KOPT-K1 (cell line): ENCODE results near the gene TMEM129.
A peak's percentile ranks its signal among the peaks of the same experiment; 100 is the strongest.

Experiments used
- H3K27ac ChIP-seq: fragments of 200-600 bp; sonication (generic); 2 replicates; pipeline ENCODE4 v1.5.1; 2016; ENCODE audit warnings: antibody characterized with exemption, mild to moderate bottlenecking, low read depth, low read length; ENCODE audit not compliant: poor library complexity, severe bottlenecking
- H3K36me3 ChIP-seq: fragments of 200-600 bp; sonication (generic); 2 replicates; pipeline ENCODE4 v1.5.1; 2017; ENCODE audit warnings: antibody characterized with exemption, mild to moderate bottlenecking, low read length, moderate library complexity; ENCODE audit not compliant: insufficient read depth
- H3K9me3 ChIP-seq: fragments of 200-600 bp; sonication (generic); 2 replicates; pipeline ENCODE4 v1.5.1; 2017; ENCODE audit warnings: antibody characterized with exemption, low read length, mild to moderate bottlenecking; ENCODE audit not compliant: insufficient read depth, poor library complexity, severe bottlenecking

TMEM129 gene

DNA sequence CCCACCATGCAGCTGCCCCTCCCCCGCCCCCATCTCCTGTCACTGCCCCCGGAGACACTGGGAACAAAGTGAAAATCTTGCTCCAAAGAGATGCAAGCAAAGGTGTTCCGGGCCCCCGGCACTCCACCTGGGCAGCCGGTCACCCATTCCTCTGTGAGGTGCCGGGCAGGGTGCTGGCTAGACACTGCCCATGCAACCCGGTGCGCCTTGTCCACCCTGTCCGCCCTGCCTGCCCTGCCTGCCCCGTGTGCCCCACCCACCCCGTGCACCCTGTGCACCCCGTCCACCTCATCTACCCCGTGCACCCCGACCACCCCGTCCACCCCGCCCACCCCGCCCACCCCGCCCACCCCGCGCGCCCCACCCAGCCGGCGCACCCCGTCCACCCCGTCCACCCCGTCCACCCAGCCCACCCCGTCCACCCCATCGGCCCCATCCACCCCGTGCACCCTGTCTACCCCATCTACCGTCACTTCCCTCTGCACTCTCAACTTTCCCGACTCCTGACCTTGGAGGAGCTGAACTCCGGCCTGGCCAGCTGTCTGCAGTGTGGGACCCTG is 40.1 kb upstream of the TMEM129 start:
- no peak overlapping the region for H3K27ac ChIP-seq
- no peaks in the 10 kb centered on the region for H3K36me3 ChIP-seq
- no peaks in the 10 kb centered on the region for H3K9me3 ChIP-seq

DNA sequence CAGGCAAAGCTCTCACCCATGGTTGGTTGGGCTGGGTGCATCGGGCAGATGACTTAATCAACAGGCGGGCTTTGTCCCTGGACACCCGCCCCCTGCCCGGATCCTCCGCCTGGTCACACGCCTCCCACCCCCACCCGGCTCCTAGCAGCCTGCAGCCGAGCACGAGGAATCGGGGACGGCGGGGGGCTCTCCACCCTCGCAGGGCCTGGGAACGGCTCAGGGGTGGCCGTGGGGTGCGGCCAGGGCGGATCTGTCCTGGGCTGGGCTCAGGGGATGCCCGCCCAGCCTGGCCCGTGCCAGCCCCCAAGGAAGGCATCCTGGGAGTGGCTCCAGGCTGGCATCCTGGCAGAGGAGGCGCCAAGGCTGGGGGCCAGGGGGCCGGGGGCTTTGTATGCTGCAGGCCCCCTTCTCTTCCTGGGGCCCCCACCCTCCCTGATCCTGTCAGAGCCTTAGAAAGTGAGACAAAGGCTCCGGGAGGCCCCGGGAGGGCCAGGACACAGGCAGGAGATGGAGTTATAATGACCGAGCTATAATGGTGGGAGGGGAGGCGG is 39.5 kb upstream of the TMEM129 start:
- Histone ChIP-seq H3K27ac (no peak overlapping the region), H3K36me3 (no peaks in the 10 kb centered on the region), H3K9me3 (no peaks in the 10 kb centered on the region)

DNA sequence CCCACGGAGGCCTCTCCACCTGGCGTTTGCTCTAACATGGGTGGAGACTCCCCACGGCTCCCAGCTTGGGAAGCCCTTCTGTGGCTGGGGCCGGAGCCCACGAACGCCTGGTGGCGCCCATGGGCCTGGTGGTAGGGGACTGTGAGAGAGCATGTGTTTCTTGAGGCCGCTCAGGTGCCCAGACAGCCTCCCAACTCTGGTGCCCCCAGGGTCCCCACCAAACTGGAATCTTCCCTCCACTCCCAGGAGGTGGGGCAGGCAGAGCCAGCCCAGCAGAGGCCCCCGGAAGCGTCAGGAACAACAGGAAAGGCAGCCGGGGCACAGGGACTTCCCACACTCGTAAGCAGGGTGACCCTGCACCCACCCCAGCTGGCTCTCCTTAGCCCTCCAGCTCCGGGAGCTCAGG is 38.7 kb upstream of the TMEM129 start:
- H3K36me3 ChIP-seq: no peaks in the 10 kb centered on the region
- H3K9me3 ChIP-seq: no peaks in the 10 kb centered on the region
- no peak overlapping the region for H3K27ac ChIP-seq

DNA sequence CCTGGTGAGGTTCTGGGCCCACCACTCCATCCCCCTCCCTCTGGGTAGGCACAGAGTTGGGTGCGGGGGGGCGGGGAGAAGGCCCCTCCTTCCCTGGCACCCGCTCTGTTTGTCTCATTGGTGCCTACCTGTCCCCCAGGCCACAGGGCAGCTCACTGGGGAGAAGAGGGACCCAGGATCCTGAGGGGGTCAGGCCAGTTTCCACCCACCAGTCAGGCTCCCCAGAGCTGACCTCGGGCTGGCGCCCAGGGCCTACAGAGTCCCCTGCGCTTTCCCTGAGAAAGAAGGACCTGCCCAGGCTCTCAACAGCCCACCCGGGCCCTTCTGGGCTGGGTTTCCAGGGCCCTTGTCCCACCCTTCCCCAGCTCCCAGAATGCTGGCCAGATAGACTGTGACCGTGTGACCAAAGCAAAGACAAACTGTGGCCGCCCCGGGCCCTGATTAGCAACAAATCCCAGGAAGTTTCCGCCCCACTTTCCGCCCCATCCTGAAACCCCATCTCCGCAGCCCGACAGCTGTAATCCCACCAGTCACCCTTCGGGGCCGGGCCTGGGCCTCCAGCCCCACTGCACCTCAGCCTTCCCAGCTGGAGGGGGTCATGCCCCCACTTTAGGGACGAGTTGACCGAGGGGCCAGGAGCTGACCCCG is 38.2 kb upstream of the TMEM129 start:
- Histone ChIP-seq H3K9me3 (no peaks in the 10 kb centered on the region), H3K36me3 (no peaks in the 10 kb centered on the region), H3K27ac (no peak overlapping the region)

DNA sequence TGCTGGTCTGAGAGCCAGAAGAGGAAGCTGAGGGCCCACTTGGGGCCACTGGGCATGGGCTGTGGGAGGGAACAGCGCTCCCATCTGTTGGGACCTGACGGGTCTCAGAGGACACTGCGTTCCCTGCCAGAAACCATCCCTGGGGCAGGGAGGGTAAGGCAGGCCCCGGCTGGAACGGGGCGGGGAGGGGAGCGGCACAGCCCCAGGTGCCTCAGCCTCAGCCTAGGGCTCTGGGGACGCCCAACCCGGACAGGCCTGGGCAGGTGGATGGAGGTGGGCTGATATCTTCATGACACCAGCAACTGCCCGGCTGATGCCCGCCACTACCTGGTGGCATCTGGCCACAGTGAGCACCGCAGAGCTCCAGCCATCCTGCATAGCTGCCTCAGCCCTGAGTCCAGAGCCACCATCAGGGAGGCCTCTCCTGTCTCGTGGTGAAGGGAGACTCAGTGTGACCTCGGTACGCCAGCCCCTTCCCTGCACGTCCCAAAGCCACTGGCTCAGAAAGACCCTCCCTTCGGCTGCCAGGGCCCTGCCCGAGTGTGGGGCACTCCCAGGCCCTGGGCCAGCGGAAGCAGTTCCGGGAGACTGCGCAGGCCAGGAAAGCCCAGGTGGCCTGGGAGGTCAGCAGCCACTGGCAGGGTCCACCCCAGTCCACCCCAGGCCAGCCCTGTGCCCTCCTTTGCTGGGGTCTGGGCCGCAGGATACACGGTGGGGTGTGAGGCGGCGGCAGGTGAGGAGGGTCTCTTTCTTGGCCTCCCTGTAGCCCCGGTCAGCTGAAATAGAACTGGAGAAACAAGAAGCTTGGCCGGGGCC is 37.4 kb upstream of the TMEM129 start:
- no peak overlapping the region for H3K27ac ChIP-seq
- H3K36me3 ChIP-seq: no peaks in the 10 kb centered on the region
- H3K9me3 ChIP-seq: no peaks in the 10 kb centered on the region

DNA sequence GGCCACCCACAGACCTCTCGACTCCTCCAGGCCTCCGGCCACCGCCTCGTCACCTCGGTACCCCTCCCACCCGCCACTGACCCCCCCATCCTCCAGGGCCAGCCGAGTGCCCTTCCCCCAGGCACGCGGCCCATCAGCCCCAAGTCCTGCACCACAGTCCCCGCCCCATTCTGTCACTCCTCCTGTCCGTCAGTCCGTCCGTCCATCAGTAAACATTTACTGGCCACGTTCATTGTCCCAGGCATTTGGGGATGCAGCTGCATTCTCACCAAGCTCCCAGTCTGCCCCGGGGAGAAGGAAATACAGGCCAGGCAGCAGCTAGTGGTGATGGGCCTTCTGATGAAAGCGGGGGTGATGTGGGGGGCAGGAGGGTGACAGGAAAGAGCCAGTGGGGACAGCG is 36.7 kb upstream of the TMEM129 start:
- H3K36me3 ChIP-seq: no peaks in the 10 kb centered on the region
- no peaks in the 10 kb centered on the region for H3K9me3 ChIP-seq
- no peak overlapping the region for H3K27ac ChIP-seq

DNA sequence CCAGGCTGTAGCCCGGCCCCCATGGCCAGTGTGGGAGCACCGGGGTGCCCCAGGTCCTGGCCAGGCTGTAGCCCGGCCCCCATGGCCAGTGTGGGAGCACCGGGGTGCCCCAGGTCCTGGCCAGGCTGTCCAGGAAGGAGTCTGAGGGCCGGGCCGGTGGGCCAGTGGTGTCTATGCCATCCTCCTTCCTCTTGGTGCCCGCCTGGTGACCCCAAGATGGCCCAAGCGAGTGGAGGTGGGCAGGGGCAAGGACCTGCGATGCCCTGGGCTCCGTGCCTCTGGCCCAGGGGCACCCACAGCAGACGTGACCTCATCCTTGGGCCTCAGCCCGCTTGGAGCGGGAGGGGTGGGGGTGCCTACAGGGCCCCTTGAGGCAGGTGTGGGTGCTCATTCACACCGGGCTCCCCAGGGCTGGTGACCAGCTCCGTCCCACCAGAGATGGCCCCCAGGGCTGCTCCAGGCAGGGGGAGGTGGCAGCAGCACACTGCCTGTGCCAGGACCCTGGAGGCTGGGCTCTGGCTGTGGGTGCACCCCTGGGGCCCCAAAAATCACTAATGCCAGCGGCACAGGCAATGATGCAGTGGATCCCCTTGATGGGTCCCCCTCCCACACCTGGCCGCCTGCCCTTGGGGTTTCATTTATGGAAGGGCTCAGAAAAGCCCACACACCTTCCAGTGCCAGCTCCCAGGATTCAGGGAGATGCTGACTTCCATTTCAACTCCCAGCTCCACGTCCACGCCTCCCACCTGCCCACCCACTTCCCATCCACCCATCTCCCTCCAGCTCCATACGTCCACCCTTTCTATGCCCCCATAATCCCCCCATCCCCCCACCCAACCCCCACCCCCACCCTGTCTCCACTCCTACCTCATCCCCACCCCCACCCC is 36.0 kb upstream of the TMEM129 start:
- no peaks in the 10 kb centered on the region for H3K9me3 ChIP-seq
- H3K27ac ChIP-seq: no peak overlapping the region
- no peaks in the 10 kb centered on the region for H3K36me3 ChIP-seq

DNA sequence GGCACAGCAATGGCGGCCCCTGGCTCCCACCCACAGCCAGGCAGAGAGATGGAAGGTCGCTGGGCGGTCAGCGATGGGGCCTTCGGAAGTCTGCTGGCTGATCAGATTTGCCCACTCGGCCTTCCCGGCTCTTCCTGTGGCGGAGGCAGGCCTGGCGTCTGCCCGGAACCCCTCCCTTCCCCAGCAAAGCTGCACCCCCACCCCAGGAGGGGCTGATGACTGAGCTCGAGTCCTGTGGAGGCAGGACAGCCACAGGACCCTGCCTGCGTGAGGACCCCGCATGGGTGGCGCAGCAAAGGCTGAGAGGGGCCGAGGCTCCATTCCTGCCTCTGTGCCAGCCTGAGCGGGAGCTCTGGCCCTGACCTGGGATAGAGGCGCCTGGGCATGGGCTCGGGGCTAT is 35.0 kb upstream of the TMEM129 start:
- no peak overlapping the region for H3K27ac ChIP-seq
- no peaks in the 10 kb centered on the region for H3K9me3 ChIP-seq
- no peaks in the 10 kb centered on the region for H3K36me3 ChIP-seq

DNA sequence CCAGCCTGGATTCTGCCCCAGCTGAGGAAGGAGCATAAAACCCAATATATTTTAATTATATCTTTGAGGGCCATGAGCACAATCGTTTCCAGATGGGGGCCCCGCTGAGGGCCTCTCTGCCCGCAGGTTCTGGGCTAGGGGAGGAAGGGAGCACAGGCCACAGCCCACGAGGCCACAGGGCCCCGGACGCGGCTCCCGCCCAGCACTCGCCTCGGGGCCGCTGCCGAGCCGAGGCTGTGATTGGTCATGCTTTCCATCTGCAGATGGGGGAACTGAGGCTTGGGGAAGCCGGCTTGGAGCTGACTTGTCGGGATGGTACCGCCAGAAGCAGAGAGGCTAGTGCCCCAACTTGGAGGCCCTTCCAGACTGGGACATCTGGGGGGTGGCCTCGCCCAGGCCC is 34.2 kb upstream of the TMEM129 start:
- H3K27ac ChIP-seq: no peak overlapping the region
- H3K9me3 ChIP-seq: no peaks in the 10 kb centered on the region
- no peaks in the 10 kb centered on the region for H3K36me3 ChIP-seq

DNA sequence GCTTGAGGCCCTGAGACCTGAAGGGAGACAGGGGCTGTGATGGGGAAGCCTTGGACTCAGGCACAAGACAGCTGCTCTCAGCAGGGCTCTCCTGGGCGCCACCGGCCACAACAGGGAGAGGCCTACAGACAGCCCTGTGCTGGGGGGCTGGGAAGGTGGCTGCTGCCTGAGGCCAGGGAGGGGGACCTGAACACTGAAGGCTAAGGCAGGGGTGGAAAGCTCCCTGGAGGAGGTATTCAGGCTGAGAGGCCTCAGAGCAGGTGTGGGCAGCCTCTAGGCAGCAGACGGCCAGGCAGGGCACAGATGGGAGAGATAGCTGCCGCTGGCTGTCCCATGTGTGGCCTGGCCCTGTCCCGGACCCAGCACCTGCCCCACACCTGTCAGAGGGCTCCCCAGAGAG is 33.2 kb upstream of the TMEM129 start:
- Histone ChIP-seq H3K9me3 (no peaks in the 10 kb centered on the region), H3K27ac (no peak overlapping the region), H3K36me3 (no peaks in the 10 kb centered on the region)

DNA sequence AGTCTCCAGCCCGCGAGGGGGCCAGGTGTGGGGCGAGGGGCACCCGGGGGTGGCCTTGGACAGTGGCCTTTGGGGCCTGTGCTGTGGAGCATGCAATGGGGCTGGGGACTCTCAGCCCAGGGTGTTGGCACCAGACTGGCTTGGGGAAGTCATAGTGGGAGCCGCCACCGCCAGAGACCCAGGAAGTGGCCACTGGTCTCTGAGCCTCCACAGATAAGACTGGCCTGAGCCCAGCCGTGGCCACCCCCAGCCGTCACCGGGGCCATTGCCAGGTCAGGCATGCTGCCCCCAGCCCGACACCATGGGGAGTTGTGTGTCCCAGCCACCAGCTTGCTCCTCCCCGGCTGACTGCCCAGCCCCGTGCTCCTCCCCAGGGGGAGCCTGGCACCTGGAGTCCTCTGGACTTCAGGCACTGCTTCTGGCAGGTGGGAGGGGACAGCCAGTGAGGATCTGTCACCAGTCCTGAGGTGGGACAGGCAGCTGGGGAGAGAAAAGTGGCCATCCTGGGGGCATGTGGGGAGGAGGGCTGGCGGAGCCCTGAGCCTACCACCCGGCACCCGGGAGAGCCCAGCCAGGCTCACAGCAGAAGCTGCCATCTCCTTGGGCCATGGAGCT is 32.7 kb upstream of the TMEM129 start:
- Histone ChIP-seq H3K27ac (no peak overlapping the region), H3K36me3 (no peaks in the 10 kb centered on the region), H3K9me3 (no peaks in the 10 kb centered on the region)

DNA sequence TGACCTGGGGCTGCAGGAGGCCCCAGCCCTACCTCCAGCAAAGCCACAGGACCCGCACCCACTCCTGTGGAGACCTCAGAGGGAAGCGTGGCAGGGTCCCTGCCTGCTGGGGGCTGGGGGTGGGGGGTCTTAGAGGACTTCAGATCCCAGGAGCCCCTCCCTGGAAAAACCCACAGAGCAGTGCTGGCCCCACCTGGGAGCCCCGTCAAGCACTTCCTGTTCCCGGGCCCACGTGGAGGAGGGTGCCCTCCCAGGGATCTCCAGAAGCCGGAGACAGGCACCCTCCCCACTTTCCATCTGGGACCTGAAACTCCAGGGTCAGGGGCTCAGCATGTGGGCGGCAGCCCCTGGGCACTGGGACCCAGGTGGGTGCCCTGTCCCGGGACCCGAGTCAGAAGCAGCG is 32.2 kb upstream of the TMEM129 start:
- Histone ChIP-seq H3K9me3 (no peaks in the 10 kb centered on the region), H3K36me3 (no peaks in the 10 kb centered on the region), H3K27ac (peak overlapping the region; percentile 54)

DNA sequence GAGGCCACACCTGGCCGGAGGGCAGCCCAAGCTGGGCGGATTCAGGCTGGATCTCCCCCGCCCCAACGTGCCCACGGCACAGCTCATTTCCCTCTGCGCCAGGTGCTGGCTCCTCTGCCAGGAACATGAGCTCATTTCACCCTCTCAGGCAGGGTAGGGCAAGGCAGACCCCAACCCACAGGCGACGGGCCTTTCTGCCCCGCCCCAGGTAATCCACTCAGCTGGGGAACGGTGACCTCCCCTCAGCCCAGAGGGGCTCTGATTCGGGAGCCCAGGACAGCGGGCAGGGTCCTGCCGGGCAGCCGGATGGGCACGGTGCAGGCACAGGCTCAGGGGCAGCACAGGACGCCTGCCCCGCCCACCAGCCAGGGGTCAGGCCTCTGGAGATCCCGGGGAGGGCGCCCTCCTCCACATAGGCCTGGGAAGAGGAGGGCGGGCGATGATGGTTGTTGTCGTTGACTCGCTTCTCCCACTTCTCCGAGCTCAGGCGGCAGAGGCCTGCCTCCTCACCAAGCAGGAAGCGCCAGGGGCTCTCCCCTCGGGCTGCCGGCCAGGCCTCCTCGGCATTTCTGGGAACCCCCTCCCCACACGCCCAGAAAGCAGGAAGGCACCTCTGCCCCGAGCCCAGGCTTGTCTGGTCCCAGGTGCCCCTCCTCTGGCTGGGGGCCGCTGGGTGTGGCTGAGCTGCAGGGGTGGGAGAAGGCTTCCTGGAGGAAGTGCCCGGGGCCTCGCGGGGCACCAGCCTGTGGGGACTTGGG is 31.3 kb upstream of the TMEM129 start:
- no peaks in the 10 kb centered on the region for H3K36me3 ChIP-seq
- peak overlapping the region; percentile 54 for H3K27ac ChIP-seq
- H3K9me3 ChIP-seq: no peaks in the 10 kb centered on the region

DNA sequence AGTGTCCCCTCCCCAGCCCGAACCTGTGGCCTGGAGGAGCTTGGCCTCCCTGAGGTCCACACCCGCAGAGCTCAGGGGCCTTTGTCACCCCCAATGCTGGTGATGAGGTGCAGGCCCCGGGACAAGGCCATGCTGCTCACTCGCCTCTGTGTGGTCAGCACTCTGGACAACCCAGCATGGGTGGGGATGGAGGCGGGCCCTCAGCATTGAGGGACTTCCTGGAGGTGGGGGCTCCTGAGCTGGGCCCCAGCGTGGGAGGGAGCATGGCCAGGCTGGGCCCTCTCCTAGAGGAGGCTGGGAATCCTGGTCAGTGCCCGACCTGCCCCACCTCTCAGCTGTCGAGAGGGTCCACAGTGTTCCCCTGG is 30.8 kb upstream of the TMEM129 start:
- H3K9me3 ChIP-seq: no peaks in the 10 kb centered on the region
- H3K27ac ChIP-seq: peak overlapping the region; percentile 54
- no peaks in the 10 kb centered on the region for H3K36me3 ChIP-seq
